Endometrial microvascular endothelial cells (primary cell): Measurements from ENCODE around the gene CNKSR3. TPM values are rescaled to one million over a fixed set of nuclear protein-coding genes. Genes with fewer than 3 reads are reported as not detected.

Experiments
- in situ Hi-C: cut with HindIII; loops from 2 replicates; pipeline ENCODE4 v1.10.0; 2017; ENCODE audit warnings: low sequenced_read_pairs, low pct_unique_long_range_greater_than_20kb; ENCODE audit errors: inconsistent ontology term
- total RNA-seq: library from RNA; depleted of rRNA; stranded (reverse); fragments of >200 nt; gene quantifications from one replicate; pipeline ENCODE4 v1.2.3, GENCODE V29; 2015; ENCODE audit errors: inconsistent ontology term

Gene CNKSR3
- total RNA-seq, 1 donor from 2014 or later = 9.8 TPM

GRCh38 chr6:154506991-154507898 lies 3.2 kb downstream of the CNKSR3 start:
- in situ Hi-C loops = loop anchor here (25.0 kb wide), 2 partner anchors 155 to 345 kb away; no protein-coding TSS in a partner anchor

GRCh38 chr6:154506582-154506981 lies 3.9 kb downstream of the CNKSR3 start:
- in situ Hi-C loops = loop anchor here (25.0 kb wide), 2 partner anchors 156 to 344 kb away; no protein-coding TSS in a partner anchor

GRCh38 chr6:154506108-154506507 lies 4.4 kb downstream of the CNKSR3 start:
- in situ Hi-C loops = loop anchor here (25.0 kb wide), 2 partner anchors 156 to 344 kb away; no protein-coding TSS in a partner anchor

- in situ Hi-C loops = loop anchor here (25.0 kb wide), 2 partner anchors 157 to 343 kb away; no protein-coding TSS in a partner anchor
Observed at GRCh38 chr6:154504865-154505449, 5.5 kb downstream of the CNKSR3 start.

- in situ Hi-C loops = loop anchor here (25.0 kb wide), 2 partner anchors 158 to 342 kb away; no protein-coding TSS in a partner anchor
Observed at GRCh38 chr6:154504102-154504501, 6.4 kb downstream of the CNKSR3 start.

- in situ Hi-C loops = loop anchor here (25.0 kb wide), 2 partner anchors 159 to 341 kb away; no protein-coding TSS in a partner anchor
Observed at GRCh38 chr6:154503658-154504057, 6.8 kb downstream of the CNKSR3 start.

- in situ Hi-C loops = loop anchor here (25.0 kb wide), 2 partner anchors 160 to 340 kb away; no protein-coding TSS in a partner anchor
Observed at GRCh38 chr6:154502553-154502952, 7.9 kb downstream of the CNKSR3 start.

- in situ Hi-C loops = loop anchor here (25.0 kb wide), 2 partner anchors 161 to 339 kb away; no protein-coding TSS in a partner anchor
Observed at GRCh38 chr6:154501578-154501868, 9.0 kb downstream of the CNKSR3 start.

- in situ Hi-C loops = loop anchor here (25.0 kb wide), 2 partner anchors 161 to 339 kb away; no protein-coding TSS in a partner anchor
Observed at GRCh38 chr6:154500769-154501577, 9.5 kb downstream of the CNKSR3 start.

GRCh38 chr6:154499855-154500589 lies 10.5 kb downstream of the CNKSR3 start:
- in situ Hi-C loops = loop anchor here (25.0 kb wide), 2 partner anchors 162 to 338 kb away; no protein-coding TSS in a partner anchor

GRCh38 chr6:154498340-154498934 lies 12.0 kb downstream of the CNKSR3 start:
- in situ Hi-C loops = no loop called here

- in situ Hi-C loops = no loop called here
Observed at GRCh38 chr6:154496793-154497517, 13.5 kb downstream of the CNKSR3 start.

- in situ Hi-C loops = no loop called here
Observed at GRCh38 chr6:154496186-154496585, 14.3 kb downstream of the CNKSR3 start.

- in situ Hi-C loops = no loop called here
Observed at GRCh38 chr6:154494592-154495311, 15.7 kb downstream of the CNKSR3 start.

- in situ Hi-C loops = no loop called here
Observed at GRCh38 chr6:154491567-154492470, 18.7 kb downstream of the CNKSR3 start.

- in situ Hi-C loops = no loop called here
Observed at GRCh38 chr6:154489822-154490221, 20.7 kb downstream of the CNKSR3 start.
